GM23338 (cell line): ENCODE results near the gene TPX2. TPM values are rescaled to one million over a fixed set of nuclear protein-coding genes. Genes with fewer than 3 reads are reported as not detected.

Experiments used
- ATAC-seq: fragments of 200-7000 bp; cut with Tn5 transposase; 3 replicates; pipeline ENCODE4 v1.9.1; 2020
- DNase-seq: peaks from one replicate; pipeline ENCODE4 v3.0.0-alpha.2; 2015; ENCODE audit warnings: low spot score
- H2AFZ ChIP-seq: fragments of 200-600 bp; sonication (generic); 2 replicates; pipeline ENCODE4 v1.8.0; 2016; ENCODE audit warnings: antibody characterized with exemption, mild to moderate bottlenecking, moderate library complexity
- H3F3A ChIP-seq: fragments of 200-600 bp; sonication (generic); replicated peaks from 2 replicates; pipeline ENCODE4 v1.8.0; 2017; ENCODE audit warnings: antibody characterized with exemption, mixed run types, low read depth
- H3K27ac ChIP-seq: fragments of 200-600 bp; sonication (generic); 2 replicates; pipeline ENCODE4 v1.6.1; 2016; ENCODE audit warnings: low read depth
- H3K27me3 ChIP-seq: fragments of 200-600 bp; sonication (generic); 2 replicates; pipeline ENCODE4 v1.8.0; 2016; ENCODE audit warnings: mild to moderate bottlenecking, mixed run types, moderate library complexity; ENCODE audit not compliant: insufficient read depth
- H3K36me3 ChIP-seq: fragments of 200-600 bp; sonication (generic); 2 replicates; pipeline ENCODE4 v1.8.0; 2016; ENCODE audit warnings: mild to moderate bottlenecking; ENCODE audit not compliant: insufficient read depth
- H3K4me1 ChIP-seq: fragments of 200-600 bp; sonication (generic); 2 replicates; pipeline ENCODE4 v1.8.0; 2016; ENCODE audit warnings: mild to moderate bottlenecking, moderate library complexity; ENCODE audit not compliant: insufficient read depth
- H3K4me2 ChIP-seq: fragments of 200-600 bp; sonication (generic); 2 replicates; pipeline ENCODE4 v1.7.1; 2017; ENCODE audit warnings: mixed run types
- H3K4me3 ChIP-seq: fragments of 200-600 bp; sonication (generic); 2 replicates; pipeline ENCODE4 v1.6.1; 2016; ENCODE audit warnings: mixed run types
- H3K79me2 ChIP-seq: fragments of 200-600 bp; sonication (generic); replicated peaks from 2 replicates; pipeline ENCODE4 v1.8.0; 2017; ENCODE audit warnings: mild to moderate bottlenecking; ENCODE audit not compliant: insufficient read depth
- H3K9me2 ChIP-seq: fragments of 200-600 bp; sonication (generic); 2 replicates; pipeline ENCODE4 v1.8.0; 2017; ENCODE audit not compliant: insufficient read depth
- H4K20me1 ChIP-seq: fragments of 200-600 bp; sonication (generic); replicated peaks from 2 replicates; pipeline ENCODE4 v1.8.0; 2017; ENCODE audit warnings: mild to moderate bottlenecking; ENCODE audit not compliant: insufficient read depth
- H3K27ac Mint-ChIP-seq: 2 replicates; pipeline ENCODE4 v1.8.0; 2020; ENCODE audit warnings: inconsistent platforms, mild to moderate bottlenecking, moderate library complexity, mixed read lengths
- H3K27me3 Mint-ChIP-seq: 3 replicates; pipeline ENCODE4 v1.8.0; 2022; ENCODE audit warnings: low read depth, mild to moderate bottlenecking, moderate library complexity, mixed read lengths, inconsistent platforms; ENCODE audit not compliant: insufficient read depth, poor library complexity
- H3K36me3 Mint-ChIP-seq: 3 replicates; pipeline ENCODE4 v1.8.0; 2021; ENCODE audit warnings: low read depth, mild to moderate bottlenecking, inconsistent platforms, moderate library complexity, mixed read lengths
- H3K4me1 Mint-ChIP-seq: 3 replicates; pipeline ENCODE4 v1.8.0; 2020; ENCODE audit warnings: mild to moderate bottlenecking, inconsistent platforms, mixed read lengths
- H3K4me3 Mint-ChIP-seq: 3 replicates; pipeline ENCODE4 v1.8.0; 2021; ENCODE audit warnings: moderate library complexity, mild to moderate bottlenecking, inconsistent platforms, mixed read lengths
- H3K9me3 Mint-ChIP-seq: 3 replicates; pipeline ENCODE4 v1.8.0; 2020; ENCODE audit warnings: moderate library complexity, mild to moderate bottlenecking, inconsistent platforms, mixed read lengths
- CREB1 ChIP-seq: fragments of 250-450 bp; sonication (Bioruptor Pico); IDR thresholded peaks from 2 replicates; pipeline ENCODE4 v1.5.0; 2020; ENCODE audit warnings: low read depth, mild to moderate bottlenecking, moderate library complexity
- JUNB ChIP-seq: IDR thresholded peaks from one replicate; pipeline ENCODE4 v1.6.1; 2016; ENCODE audit warnings: antibody characterized with exemption; ENCODE audit not compliant: unreplicated experiment
- NANOG ChIP-seq: IDR thresholded peaks from 2 replicates; pipeline ENCODE4 v1.6.1; 2016; ENCODE audit warnings: antibody characterized with exemption, borderline replicate concordance
- POLR2AphosphoS5 ChIP-seq: IDR thresholded peaks from 2 replicates; pipeline ENCODE4 v1.6.1; 2016; ENCODE audit warnings: antibody characterized with exemption, low read depth
- STAT1 ChIP-seq: IDR thresholded peaks from one replicate; pipeline ENCODE4 v1.6.1; 2016; ENCODE audit warnings: antibody characterized with exemption; ENCODE audit not compliant: unreplicated experiment
- polyA plus RNA-seq: library from polyadenylated mRNA; unstranded; fragments of >200 nt; fragmentation: Nextera tagmentation; extraction: Ambion mirVana; gene quantifications from 2 replicates; pipeline ENCODE4 v1.2.1, GENCODE V29; 2016
- total RNA-seq: library from RNA; depleted of rRNA; stranded (reverse); fragments of >200 nt; shearing (Covaris generic); gene quantifications from 2 replicates; pipeline ENCODE4 v1.2.3, GENCODE V29; 2014
- TF ChIP-seq, protein P1 (sequence below): IDR thresholded peaks from one replicate; pipeline ENCODE4 v1.6.1; 2018; ENCODE audit warnings: antibody characterized with exemption; ENCODE audit not compliant: unreplicated experiment
- TF ChIP-seq, protein P2 (sequence below): IDR thresholded peaks from 2 replicates; pipeline ENCODE4 v1.6.1; 2016; ENCODE audit warnings: antibody characterized with exemption
- TF ChIP-seq, protein P3 (sequence below): fragments of 250-450 bp; sonication (Bioruptor Pico); IDR thresholded peaks from 2 replicates; pipeline ENCODE4 v1.5.0; 2020; ENCODE audit warnings: mild to moderate bottlenecking, moderate library complexity

TPX2 gene
- total and polyA plus RNA-seq, 2 experiments from 2014 or later: 101 to 159 TPM

DNA sequence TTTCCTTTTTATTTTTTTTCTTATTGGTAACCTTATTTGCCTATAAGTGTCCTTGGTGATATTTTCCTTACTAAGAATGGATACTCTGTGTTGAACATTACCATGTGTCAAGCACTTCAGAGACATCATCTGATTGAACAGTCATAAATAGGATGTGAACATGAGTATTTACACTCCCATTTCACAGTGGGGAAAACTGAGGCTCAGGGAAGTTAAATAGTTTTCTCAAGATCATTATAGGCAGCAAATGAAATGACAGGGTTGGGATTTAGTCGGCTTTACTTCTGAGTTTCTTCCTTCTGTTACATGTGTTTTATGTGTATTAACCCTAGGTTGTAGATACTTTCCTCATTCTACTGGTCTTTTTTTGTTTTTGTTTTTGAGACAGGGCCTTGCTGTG is 35.3 kb downstream of the TPX2 start:
- no peaks in the 10 kb centered on the region; the same call in 2 of the 3 replicates for H3K9me3 Mint-ChIP-seq
- H3K27ac Mint-ChIP-seq: no peak overlapping the region
- TF ChIP-seq STAT1 (no peak), JUNB (no peak), CREB1 (CRISPR knock-in tag) (no peak), NANOG (no peak), POLR2AphosphoS5 (no peak)
- TF ChIP-seq, protein P1, sequence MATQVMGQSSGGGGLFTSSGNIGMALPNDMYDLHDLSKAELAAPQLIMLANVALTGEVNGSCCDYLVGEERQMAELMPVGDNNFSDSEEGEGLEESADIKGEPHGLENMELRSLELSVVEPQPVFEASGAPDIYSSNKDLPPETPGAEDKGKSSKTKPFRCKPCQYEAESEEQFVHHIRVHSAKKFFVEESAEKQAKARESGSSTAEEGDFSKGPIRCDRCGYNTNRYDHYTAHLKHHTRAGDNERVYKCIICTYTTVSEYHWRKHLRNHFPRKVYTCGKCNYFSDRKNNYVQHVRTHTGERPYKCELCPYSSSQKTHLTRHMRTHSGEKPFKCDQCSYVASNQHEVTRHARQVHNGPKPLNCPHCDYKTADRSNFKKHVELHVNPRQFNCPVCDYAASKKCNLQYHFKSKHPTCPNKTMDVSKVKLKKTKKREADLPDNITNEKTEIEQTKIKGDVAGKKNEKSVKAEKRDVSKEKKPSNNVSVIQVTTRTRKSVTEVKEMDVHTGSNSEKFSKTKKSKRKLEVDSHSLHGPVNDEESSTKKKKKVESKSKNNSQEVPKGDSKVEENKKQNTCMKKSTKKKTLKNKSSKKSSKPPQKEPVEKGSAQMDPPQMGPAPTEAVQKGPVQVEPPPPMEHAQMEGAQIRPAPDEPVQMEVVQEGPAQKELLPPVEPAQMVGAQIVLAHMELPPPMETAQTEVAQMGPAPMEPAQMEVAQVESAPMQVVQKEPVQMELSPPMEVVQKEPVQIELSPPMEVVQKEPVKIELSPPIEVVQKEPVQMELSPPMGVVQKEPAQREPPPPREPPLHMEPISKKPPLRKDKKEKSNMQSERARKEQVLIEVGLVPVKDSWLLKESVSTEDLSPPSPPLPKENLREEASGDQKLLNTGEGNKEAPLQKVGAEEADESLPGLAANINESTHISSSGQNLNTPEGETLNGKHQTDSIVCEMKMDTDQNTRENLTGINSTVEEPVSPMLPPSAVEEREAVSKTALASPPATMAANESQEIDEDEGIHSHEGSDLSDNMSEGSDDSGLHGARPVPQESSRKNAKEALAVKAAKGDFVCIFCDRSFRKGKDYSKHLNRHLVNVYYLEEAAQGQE: no peak
- TF ChIP-seq, protein P2, sequence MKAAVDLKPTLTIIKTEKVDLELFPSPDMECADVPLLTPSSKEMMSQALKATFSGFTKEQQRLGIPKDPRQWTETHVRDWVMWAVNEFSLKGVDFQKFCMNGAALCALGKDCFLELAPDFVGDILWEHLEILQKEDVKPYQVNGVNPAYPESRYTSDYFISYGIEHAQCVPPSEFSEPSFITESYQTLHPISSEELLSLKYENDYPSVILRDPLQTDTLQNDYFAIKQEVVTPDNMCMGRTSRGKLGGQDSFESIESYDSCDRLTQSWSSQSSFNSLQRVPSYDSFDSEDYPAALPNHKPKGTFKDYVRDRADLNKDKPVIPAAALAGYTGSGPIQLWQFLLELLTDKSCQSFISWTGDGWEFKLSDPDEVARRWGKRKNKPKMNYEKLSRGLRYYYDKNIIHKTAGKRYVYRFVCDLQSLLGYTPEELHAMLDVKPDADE: no peak
- TF ChIP-seq, protein P3, sequence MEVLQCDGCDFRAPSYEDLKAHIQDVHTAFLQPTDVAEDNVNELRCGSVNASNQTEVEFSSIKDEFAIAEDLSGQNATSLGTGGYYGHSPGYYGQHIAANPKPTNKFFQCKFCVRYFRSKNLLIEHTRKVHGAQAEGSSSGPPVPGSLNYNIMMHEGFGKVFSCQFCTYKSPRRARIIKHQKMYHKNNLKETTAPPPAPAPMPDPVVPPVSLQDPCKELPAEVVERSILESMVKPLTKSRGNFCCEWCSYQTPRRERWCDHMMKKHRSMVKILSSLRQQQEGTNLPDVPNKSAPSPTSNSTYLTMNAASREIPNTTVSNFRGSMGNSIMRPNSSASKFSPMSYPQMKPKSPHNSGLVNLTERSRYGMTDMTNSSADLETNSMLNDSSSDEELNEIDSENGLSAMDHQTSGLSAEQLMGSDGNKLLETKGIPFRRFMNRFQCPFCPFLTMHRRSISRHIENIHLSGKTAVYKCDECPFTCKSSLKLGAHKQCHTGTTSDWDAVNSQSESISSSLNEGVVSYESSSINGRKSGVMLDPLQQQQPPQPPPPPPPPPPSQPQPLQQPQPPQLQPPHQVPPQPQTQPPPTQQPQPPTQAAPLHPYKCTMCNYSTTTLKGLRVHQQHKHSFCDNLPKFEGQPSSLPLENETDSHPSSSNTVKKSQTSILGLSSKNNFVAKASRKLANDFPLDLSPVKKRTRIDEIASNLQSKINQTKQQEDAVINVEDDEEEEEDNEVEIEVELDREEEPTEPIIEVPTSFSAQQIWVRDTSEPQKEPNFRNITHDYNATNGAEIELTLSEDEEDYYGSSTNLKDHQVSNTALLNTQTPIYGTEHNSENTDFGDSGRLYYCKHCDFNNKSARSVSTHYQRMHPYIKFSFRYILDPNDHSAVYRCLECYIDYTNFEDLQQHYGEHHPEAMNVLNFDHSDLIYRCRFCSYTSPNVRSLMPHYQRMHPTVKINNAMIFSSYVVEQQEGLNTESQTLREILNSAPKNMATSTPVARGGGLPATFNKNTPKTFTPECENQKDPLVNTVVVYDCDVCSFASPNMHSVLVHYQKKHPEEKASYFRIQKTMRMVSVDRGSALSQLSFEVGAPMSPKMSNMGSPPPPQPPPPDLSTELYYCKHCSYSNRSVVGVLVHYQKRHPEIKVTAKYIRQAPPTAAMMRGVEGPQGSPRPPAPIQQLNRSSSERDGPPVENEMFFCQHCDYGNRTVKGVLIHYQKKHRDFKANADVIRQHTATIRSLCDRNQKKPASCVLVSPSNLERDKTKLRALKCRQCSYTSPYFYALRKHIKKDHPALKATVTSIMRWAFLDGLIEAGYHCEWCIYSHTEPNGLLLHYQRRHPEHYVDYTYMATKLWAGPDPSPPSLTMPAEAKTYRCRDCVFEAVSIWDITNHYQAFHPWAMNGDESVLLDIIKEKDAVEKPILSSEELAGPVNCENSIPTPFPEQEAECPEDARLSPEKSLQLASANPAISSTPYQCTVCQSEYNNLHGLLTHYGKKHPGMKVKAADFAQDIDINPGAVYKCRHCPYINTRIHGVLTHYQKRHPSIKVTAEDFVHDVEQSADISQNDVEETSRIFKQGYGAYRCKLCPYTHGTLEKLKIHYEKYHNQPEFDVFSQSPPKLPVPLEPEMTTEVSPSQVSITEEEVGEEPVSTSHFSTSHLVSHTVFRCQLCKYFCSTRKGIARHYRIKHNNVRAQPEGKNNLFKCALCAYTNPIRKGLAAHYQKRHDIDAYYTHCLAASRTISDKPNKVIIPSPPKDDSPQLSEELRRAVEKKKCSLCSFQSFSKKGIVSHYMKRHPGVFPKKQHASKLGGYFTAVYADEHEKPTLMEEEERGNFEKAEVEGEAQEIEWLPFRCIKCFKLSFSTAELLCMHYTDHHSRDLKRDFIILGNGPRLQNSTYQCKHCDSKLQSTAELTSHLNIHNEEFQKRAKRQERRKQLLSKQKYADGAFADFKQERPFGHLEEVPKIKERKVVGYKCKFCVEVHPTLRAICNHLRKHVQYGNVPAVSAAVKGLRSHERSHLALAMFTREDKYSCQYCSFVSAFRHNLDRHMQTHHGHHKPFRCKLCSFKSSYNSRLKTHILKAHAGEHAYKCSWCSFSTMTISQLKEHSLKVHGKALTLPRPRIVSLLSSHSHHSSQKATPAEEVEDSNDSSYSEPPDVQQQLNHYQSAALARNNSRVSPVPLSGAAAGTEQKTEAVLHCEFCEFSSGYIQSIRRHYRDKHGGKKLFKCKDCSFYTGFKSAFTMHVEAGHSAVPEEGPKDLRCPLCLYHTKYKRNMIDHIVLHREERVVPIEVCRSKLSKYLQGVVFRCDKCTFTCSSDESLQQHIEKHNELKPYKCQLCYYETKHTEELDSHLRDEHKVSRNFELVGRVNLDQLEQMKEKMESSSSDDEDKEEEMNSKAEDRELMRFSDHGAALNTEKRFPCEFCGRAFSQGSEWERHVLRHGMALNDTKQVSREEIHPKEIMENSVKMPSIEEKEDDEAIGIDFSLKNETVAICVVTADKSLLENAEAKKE (CRISPR knock-in tag): no peak
- no peak overlapping the region for H3K27ac ChIP-seq
- peaks cover 35% of the 10 kb centered on the region for H4K20me1 ChIP-seq
- H3K4me1 ChIP-seq: no peaks in the 10 kb centered on the region
- H3K4me3 ChIP-seq: no peak overlapping the region
- no peak overlapping the region for H2AFZ ChIP-seq
- H3K9me2 ChIP-seq: no peaks in the 10 kb centered on the region
- H3K27me3 ChIP-seq: no peaks in the 10 kb centered on the region
- H3K4me3 Mint-ChIP-seq: no peak overlapping the region
- H3K36me3 ChIP-seq: peaks cover 91% of the 10 kb centered on the region
- ATAC-seq: no peak
- H3K27me3 Mint-ChIP-seq: peaks cover 2% of the 10 kb centered on the region
- H3F3A ChIP-seq: peaks cover 26% of the 10 kb centered on the region; the same call in 1 of the 2 replicates
- peaks cover 93% of the 10 kb centered on the region for H3K36me3 Mint-ChIP-seq
- DNase-seq: no peak
- no peaks in the 10 kb centered on the region for H3K4me1 Mint-ChIP-seq
- H3K4me2 ChIP-seq: no peak overlapping the region
- H3K79me2 ChIP-seq: no peaks in the 10 kb centered on the region; the same call in none of the 2 replicates
